ENCODE data around the gene DTX1. TPM values are rescaled to one million over a fixed set of nuclear protein-coding genes. Genes with fewer than 3 reads are reported as not detected.
"Not testable (repeated sequence)": the region's sequence is repeated elsewhere in the genome, so short reads cannot be mapped to it uniquely, and the experiment has no call there.

DTX1 gene
- total RNA-seq, 2 donors from 2014 or later, result 20.7 to 27.7 TPM

DNA sequence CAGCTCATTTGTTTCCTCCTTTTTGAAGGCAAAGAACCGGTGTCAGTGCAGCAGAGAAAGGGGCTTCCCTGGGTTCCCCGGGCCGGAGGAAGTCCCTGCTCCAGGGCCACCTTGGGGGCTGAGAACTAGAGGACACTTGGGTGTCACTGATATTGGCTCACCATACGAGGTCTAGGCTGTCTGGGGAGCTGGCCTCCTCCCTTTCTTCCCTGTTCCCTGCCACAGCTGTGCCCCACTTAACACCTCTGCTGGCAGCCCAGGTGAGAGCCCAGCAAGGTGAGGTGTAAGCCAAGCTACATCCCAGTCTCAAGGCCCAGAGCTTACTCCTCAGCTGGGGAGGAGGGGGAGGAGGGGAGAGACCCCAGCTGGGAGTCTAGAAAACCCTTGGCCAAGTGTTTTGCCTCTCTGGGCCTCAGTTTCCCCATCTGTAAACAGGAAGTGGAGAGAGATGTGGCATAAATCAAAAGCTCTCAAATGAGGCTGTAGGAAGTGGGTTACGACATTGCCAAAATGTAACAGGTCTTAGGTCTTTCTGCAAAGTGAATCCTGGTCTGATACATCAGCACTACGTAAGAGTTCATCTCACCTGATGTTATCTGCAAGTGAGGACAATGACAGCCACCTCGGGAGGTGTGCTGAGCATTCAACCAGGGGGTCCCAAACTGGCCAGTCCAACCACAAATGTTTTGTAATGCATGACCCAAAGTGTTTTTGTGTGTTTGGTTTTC is 53.5 kb downstream of the DTX1 start:
- peak overlapping the region; percentile 68 for H3K27ac Mint-ChIP-seq
- H3K4me3 Mint-ChIP-seq, result no peak overlapping the region
- no peaks in the 10 kb centered on the region for H3K36me3 Mint-ChIP-seq (ENCODE audit: low read depth)

DNA sequence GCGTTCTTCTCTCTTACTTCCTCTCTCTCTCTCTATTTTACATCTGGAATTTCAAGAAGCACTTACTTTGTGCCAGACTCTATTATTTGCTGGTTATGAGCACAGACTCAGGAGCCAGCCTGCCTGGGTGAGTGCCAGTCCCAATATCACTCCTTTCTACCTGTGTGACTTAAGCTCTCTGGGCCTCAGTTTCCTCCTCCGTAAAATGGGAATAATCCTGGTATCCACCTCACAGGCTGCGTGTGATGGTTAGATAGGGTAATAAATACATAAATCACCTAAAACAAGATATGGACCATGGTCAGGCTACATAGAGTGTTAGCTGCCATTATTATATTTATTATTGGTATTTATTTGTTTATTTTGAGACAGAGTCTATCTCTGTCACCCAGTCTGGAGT is 54.7 kb downstream of the DTX1 start:
- Mint-ChIP-seq H3K4me1 (peaks cover 13% of the 10 kb centered on the region), H3K4me3 (no peak overlapping the region), H3K36me3 (ENCODE audit: low read depth) (no peaks in the 10 kb centered on the region), H3K27ac (no peak overlapping the region), H3K27me3 (no peaks in the 10 kb centered on the region)
- ATAC-seq (no peak), DNase-seq (no peak)
- no peaks in the 10 kb centered on the region for H3K9me3 ChIP-seq (ENCODE audit: control insufficient read depth, low read length, poor library complexity, severe bottlenecking)

More for the DNA sequence above, 53.5 kb downstream of the DTX1 start:
- no peaks in the 10 kb centered on the region for H3K9me3 ChIP-seq (ENCODE audit: control insufficient read depth, low read length, poor library complexity, severe bottlenecking)
- DNase-seq, result no peak
- peak; percentile 45 for ATAC-seq
- Mint-ChIP-seq H3K4me1 (peaks cover 13% of the 10 kb centered on the region), H3K27me3 (no peaks in the 10 kb centered on the region)

DNA sequence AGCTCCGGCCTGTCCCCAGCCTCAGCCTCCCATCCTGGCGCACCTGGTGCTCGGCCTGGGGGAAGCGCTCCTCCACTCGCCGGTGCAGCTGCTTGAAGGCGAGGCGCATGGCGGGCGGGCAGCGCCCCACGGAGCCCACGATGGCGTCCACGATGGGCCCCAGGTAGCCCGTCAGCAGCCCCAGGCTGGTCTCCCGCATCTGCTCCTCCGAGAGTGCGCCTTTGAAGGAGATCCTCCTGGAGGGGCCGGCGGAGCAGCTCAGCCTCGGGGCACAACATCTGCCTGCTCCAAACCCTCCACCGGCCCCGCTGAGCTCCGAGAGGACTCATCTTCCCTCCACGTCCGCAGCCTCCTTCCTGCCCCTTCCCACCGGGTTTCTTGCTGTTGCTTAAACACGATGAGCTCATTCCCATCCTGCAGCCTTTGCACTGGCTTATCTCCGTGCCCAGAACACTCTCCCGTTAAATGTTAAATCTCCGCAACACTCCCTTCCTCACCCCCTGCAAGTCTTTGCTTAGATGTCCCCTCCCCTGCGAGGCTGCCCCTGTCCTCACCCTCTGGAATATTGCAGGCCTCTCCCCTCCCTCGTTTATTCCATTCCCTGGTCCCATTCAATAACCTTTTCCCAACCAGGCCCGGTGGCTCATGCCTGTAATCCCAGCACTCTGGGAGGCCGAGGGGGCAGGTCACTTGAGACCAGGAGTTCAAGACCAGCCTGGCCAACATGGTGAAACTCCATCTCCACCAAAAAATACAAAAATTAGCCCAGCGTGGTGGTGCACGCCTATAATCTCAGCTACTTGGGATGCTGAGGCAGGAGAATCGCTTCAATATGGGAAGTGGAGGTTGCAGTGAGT is 55.7 kb downstream of the DTX1 start:
- Mint-ChIP-seq H3K4me3 (no peak overlapping the region), H3K4me1 (peaks cover 6% of the 10 kb centered on the region), H3K36me3 (ENCODE audit: low read depth) (no peaks in the 10 kb centered on the region), H3K27ac (no peak overlapping the region), H3K27me3 (no peaks in the 10 kb centered on the region)
- H3K9me3 ChIP-seq (ENCODE audit: control insufficient read depth, low read length, poor library complexity, severe bottlenecking), result no peaks in the 10 kb centered on the region
- ATAC-seq (no peak), DNase-seq (no peak)

DNA sequence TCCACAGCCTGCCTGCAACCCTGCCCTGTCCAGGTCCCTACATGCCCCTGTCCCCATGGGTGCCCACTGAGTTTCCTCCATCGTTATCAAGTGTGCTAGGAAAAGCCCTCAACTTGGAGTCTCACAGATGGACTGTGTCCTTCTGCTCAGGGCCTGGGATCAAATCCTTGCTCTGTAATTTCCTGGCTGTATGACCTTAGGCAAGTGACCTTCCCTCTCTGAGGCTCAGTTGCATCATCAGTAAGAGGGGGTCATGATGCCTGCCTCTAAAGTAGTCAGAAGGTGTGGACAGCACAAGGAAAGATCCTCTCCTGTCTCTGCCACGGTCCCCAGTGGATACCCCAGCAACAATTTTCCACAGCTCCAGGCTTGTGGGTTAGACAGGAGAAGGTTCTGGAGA is 56.9 kb downstream of the DTX1 start:
- Mint-ChIP-seq H3K36me3 (ENCODE audit: low read depth) (no peaks in the 10 kb centered on the region), H3K27ac (no peak overlapping the region)

DNA sequence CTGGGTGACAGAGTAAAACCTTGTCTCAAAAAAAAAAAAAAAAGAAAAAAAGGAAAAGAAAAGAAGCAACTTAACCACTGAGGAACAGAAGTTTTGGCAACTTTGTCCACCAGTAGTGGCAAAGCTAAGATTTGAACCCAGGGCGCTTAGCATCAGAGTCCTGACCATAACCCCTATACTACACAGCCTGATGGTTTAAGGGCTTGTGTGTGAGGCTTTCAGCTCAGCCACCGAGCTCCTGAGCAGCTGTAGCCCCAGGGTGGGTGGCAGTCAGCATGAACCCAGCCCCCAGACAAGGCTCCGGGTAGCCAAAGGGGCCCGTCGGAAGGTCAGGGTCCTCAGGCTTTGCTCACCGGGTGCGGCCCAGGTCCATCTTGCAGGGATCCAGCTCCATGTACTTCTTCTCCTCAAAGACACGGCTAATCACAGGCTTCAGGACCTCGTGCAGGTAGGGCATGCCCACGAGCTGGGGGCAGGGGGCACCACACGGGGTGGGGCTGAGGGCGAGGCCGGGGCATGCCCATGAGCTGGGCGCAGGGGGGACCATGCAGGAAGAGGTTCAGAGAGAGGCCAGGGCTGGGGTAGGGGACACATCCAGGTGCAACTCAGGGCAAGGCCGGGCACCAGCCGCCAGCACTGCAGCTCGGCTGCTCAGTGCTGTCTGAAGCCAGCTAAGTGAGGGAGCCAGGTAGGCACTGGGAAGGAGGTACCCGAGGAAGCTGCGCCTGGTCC is 58.1 kb downstream of the DTX1 start:
- ATAC-seq (no peak), DNase-seq (no peak)
- H3K27ac Mint-ChIP-seq, result no peak overlapping the region
- H3K4me1 Mint-ChIP-seq, result peaks cover 3% of the 10 kb centered on the region
- H3K27me3 Mint-ChIP-seq, result no peaks in the 10 kb centered on the region
- no peak overlapping the region for H3K4me3 Mint-ChIP-seq
- no peaks in the 10 kb centered on the region for H3K9me3 ChIP-seq (ENCODE audit: control insufficient read depth, low read length, poor library complexity, severe bottlenecking)
- H3K36me3 Mint-ChIP-seq (ENCODE audit: low read depth), result no peaks in the 10 kb centered on the region

More for the DNA sequence above, 56.9 kb downstream of the DTX1 start:
- H3K4me3 Mint-ChIP-seq, result no peak overlapping the region
- peaks cover 6% of the 10 kb centered on the region for H3K4me1 Mint-ChIP-seq
- ATAC-seq, result no peak
- no peaks in the 10 kb centered on the region for H3K27me3 Mint-ChIP-seq
- no peak for DNase-seq
- no peaks in the 10 kb centered on the region for H3K9me3 ChIP-seq (ENCODE audit: control insufficient read depth, low read length, poor library complexity, severe bottlenecking)

DNA sequence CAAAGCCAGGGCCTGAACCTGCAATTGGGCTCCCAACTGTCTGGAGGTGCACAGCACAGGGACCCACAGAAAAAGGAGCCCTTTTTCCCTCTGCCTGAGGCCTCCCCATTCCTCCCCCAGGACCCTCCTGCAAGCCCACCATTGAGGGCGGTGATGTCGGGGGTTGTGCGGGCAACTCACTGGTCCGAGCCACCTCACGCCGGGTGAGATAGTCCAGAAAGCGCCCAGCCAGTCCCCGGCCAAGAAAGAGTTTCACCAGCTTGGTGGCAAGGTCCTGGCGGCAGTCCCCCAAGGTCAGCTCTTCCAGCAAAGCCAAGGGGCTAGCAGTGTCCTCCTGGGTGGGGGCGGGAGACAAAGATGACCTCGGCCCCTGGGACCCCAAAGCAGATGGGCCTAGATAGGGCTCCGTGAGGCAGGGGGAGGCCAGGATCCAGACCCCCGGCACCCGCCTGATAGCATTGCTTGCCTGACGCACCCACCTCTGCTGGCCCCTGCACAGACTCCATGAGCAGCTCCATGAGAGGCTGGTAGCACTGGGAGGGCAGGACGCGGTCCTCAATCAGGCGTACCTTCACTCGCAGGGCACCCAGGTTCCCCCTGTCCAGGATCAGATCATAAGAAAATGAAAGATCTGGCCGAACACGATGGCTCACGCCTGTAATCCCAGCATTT is 59.1 kb downstream of the DTX1 start:
- no peaks in the 10 kb centered on the region for H3K9me3 ChIP-seq (ENCODE audit: control insufficient read depth, low read length, poor library complexity, severe bottlenecking)
- no peak for DNase-seq

DNA sequence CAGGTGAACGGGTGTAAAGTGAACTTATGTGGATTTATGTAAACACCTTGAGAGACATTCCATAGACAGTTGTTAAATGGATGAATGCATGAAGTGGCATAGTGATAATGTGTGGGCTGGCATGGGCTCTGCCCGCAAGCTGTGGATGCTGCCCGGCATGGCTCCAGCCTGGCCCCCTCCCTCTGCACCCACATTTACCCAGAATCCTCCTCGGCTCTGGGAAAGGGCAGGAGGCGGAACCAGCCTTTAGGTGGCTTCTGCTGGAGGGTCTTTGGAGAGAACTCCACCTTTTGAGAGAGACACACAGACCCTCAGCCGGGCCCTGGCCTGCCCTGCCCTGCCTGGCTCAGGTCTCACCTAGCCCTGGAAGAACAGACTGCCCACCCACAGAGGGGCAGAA is 60.3 kb downstream of the DTX1 start:
- Mint-ChIP-seq H3K27ac (no peak overlapping the region), H3K4me3 (no peak overlapping the region), H3K36me3 (ENCODE audit: low read depth) (no peaks in the 10 kb centered on the region), H3K4me1 (no peaks in the 10 kb centered on the region), H3K27me3 (peaks cover 6% of the 10 kb centered on the region)
- H3K9me3 ChIP-seq (ENCODE audit: control insufficient read depth, low read length, poor library complexity, severe bottlenecking), result no peaks in the 10 kb centered on the region
- no peak for DNase-seq
- no peak for ATAC-seq

More for the DNA sequence above, 59.1 kb downstream of the DTX1 start:
- no peak for ATAC-seq
- Mint-ChIP-seq H3K36me3 (ENCODE audit: low read depth) (no peaks in the 10 kb centered on the region), H3K27me3 (peaks cover 6% of the 10 kb centered on the region), H3K4me3 (no peak overlapping the region), H3K27ac (no peak overlapping the region), H3K4me1 (no peaks in the 10 kb centered on the region)

DNA sequence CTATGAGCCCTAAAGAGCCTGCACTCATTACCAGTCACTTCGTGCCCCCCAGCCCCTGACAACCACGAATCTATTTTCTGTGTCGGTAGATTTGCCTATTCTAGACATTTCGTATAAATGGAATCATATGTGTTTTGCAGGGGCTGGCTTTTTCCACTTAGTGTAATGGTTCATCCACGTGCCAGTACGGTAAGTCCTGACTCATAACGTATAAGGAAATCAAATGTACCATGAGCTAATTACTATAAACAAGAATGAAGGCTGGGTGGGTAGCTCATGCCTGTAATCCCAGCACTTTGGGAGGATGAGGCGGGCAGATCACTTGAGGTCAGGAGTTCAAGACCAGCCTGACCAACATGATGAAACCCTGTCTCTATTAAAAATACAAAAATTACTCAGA is 61.2 kb downstream of the DTX1 start:
- peaks cover 11% of the 10 kb centered on the region for H3K27me3 Mint-ChIP-seq
- not testable (repeated sequence) for H3K4me3 Mint-ChIP-seq; DNase-seq; ATAC-seq; H3K4me1 Mint-ChIP-seq; H3K9me3 ChIP-seq (ENCODE audit: control insufficient read depth, low read length, poor library complexity, severe bottlenecking); H3K27ac Mint-ChIP-seq; H3K36me3 Mint-ChIP-seq (ENCODE audit: low read depth)

DNA sequence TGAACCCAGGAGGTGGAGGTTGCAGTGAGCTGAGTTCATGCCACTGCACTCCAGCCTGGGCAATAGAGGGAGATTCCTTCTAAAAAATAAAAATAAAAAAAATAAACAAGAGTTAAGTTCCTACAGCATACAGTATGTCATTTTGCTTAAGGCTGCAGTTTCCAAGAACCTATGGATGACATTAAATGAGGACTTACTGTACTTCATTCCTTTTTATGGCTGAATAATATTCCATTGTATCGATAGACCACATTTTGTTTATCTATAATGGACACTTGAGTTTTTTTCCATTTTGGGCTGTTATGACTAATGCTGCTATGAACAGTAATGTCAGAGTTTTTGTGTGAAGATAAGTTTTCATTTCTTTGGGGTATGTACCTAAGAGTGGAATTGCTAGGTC is 61.6 kb downstream of the DTX1 start:
- Mint-ChIP-seq H3K4me1 (no peaks in the 10 kb centered on the region), H3K4me3 (no peak overlapping the region), H3K27ac (no peak overlapping the region), H3K36me3 (ENCODE audit: low read depth) (peaks cover under 1% of the 10 kb centered on the region), H3K27me3 (peaks cover 11% of the 10 kb centered on the region)
- ATAC-seq (no peak), DNase-seq (no peak)
- H3K9me3 ChIP-seq (ENCODE audit: control insufficient read depth, low read length, poor library complexity, severe bottlenecking), result no peaks in the 10 kb centered on the region

DNA sequence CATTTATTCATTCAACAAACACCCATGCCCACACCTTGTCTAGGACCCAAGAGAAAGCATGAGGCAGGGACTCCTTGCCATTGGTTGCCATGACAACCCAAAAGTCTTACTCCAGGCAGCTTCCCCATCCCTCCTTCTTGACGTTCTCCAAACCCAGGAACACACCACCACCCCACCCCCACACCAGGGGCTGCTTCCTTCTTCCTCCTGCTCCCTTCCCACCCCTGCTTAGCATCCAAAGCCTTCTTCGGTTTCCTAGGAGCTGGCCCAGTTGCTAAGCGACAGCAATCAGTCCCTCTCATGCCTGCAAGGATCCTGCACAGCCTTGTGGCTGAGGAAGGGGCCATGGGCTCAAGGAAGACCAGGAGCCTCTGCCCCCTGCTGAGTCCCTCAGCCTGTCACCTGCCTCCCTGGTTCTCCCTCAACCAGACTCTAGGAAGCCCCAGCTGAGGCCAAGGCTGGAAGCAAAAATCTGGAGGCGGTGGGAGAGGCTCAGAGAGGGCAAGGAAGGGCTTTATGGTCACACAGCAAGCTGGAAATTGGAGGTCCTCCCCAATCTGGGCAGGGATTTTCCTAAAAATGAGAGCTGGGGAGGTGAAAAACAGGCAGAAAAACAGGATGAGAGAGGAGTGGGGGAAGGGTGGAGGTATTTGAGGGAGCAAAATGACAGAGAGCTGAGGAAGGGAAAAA is 63.6 kb downstream of the DTX1 start:
- H3K36me3 Mint-ChIP-seq (ENCODE audit: low read depth), result peaks cover 2% of the 10 kb centered on the region
- no peak overlapping the region for H3K27ac Mint-ChIP-seq
- H3K4me1 Mint-ChIP-seq, result no peaks in the 10 kb centered on the region

DNA sequence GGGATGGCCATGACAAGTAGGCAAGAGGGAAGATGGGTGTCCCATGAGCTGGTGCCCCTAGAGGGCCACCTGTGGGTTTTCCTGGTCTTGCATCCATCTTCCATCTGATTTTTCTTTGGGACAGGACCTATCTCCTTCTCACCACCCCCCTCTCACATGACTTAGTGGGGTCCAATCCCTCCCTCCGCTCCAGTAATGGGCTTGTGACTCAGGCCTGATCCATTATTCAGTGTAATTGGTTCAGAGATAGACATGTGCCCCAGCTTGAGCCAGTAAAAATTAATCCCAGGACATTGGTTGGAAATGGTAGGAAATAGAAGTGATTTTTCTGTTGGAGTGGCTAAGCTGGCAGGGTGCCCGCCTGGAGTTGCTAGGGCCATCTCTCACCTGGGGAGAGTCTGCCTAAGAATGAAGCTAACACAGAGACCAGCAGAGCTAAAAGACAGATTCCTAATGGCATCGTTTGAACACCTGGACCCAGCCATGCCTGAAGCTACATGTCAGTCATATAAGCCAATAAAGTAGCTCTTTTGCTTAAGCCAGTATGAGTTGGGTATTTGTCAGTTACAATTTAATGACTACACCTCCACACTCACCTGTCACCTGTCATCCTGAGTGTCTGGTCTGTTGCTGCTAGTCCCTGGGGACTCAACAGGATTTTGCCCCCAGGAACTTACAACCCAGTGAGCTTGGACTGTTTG is 64.3 kb downstream of the DTX1 start:
- H3K27ac Mint-ChIP-seq, result no peak overlapping the region
- peaks cover 2% of the 10 kb centered on the region for H3K36me3 Mint-ChIP-seq (ENCODE audit: low read depth)
- no peak overlapping the region for H3K4me3 Mint-ChIP-seq
- peaks cover 11% of the 10 kb centered on the region for H3K27me3 Mint-ChIP-seq
- DNase-seq (no peak), ATAC-seq (no peak)
- H3K9me3 ChIP-seq (ENCODE audit: control insufficient read depth, low read length, poor library complexity, severe bottlenecking), result no peaks in the 10 kb centered on the region
- no peaks in the 10 kb centered on the region for H3K4me1 Mint-ChIP-seq

More for the DNA sequence above, 63.6 kb downstream of the DTX1 start:
- ATAC-seq (no peak), DNase-seq (no peak)
- Mint-ChIP-seq H3K4me3 (no peak overlapping the region), H3K27me3 (peaks cover 11% of the 10 kb centered on the region)
- H3K9me3 ChIP-seq (ENCODE audit: control insufficient read depth, low read length, poor library complexity, severe bottlenecking), result no peaks in the 10 kb centered on the region

DNA sequence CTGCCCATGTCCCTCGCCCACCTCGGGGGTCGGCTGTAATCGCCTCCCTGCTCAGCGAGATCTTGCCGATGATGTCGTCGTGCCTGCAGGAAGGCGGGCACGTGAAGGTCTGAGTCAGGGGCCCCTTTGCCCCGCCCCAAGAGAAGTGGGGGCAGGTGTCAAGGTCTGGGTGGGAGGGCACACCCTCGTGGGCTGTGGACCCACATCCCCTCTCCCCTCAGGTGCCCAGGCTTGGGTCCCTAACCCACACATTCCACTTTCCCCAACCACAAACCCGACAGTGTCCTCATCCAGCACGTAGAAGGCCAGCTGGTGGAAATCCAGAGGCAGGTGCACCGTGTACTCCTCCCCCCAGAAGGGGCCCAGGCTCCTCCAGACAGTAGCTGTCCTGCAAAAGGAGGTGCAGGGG is 71.3 kb downstream of the DTX1 start:
- DNase-seq (no peak), ATAC-seq (no peak)
- Mint-ChIP-seq H3K4me1 (peaks cover 10% of the 10 kb centered on the region), H3K36me3 (ENCODE audit: low read depth) (peaks cover 4% of the 10 kb centered on the region), H3K27me3 (no peaks in the 10 kb centered on the region), H3K4me3 (no peak overlapping the region), H3K27ac (no peak overlapping the region)
- H3K9me3 ChIP-seq (ENCODE audit: control insufficient read depth, low read length, poor library complexity, severe bottlenecking), result no peaks in the 10 kb centered on the region
